SHP77 treated with DMSO at 0.1 percent for 48 hours (cell line): ENCODE measurements around the gene APOA4.

Experiments
- DNase-seq: peaks from one replicate; lab custom pipeline; 2025; lab: John Stamatoyannopoulos, UW

APOA4 gene

GRCh38 chr11:116823031-116823843 lies at the start of gene APOA4:
APOA4 (minus strand) TSS chr11:116823304; CDS start chr11:116823191, 113 bp downstream.
- no peak for DNase-seq

GRCh38 chr11:116871248-116871647 lies 48.1 kb upstream of the APOA4 start:
- no peak for DNase-seq

- no peak for DNase-seq
Measured at GRCh38 chr11:116870054-116870453, 47.0 kb upstream of the APOA4 start.

- no peak for DNase-seq
Measured at GRCh38 chr11:116869610-116870009, 46.5 kb upstream of the APOA4 start.

- no peak for DNase-seq
Measured at GRCh38 chr11:116868066-116868465, 45.0 kb upstream of the APOA4 start.

GRCh38 chr11:116867619-116868018 lies 44.5 kb upstream of the APOA4 start:
- no peak for DNase-seq

GRCh38 chr11:116866804-116867455 lies 43.8 kb upstream of the APOA4 start:
- DNase-seq: no peak

- no peak for DNase-seq
Measured at GRCh38 chr11:116865696-116866095, 42.6 kb upstream of the APOA4 start.

GRCh38 chr11:116864531-116864930 lies 41.4 kb upstream of the APOA4 start:
- DNase-seq: no peak

- no peak for DNase-seq
Measured at GRCh38 chr11:116862951-116863350, 39.8 kb upstream of the APOA4 start.

GRCh38 chr11:116862185-116862584 lies 39.1 kb upstream of the APOA4 start:
- DNase-seq: no peak

- no peak for DNase-seq
Measured at GRCh38 chr11:116861539-116861938, 38.4 kb upstream of the APOA4 start.

- no peak for DNase-seq
Measured at GRCh38 chr11:116860303-116860702, 37.2 kb upstream of the APOA4 start.

GRCh38 chr11:116859175-116859574 lies 36.1 kb upstream of the APOA4 start:
- DNase-seq: no peak

- DNase-seq: no peak
Measured at GRCh38 chr11:116857936-116858335, 34.8 kb upstream of the APOA4 start.

GRCh38 chr11:116857316-116857715 lies 34.2 kb upstream of the APOA4 start:
- no peak for DNase-seq

- no peak for DNase-seq
Measured at GRCh38 chr11:116856423-116856822, 33.3 kb upstream of the APOA4 start.

GRCh38 chr11:116855413-116855812 lies 32.3 kb upstream of the APOA4 start:
- no peak for DNase-seq

- no peak for DNase-seq
Measured at GRCh38 chr11:116853461-116854073, 30.5 kb upstream of the APOA4 start.

GRCh38 chr11:116852261-116853031 lies 29.3 kb upstream of the APOA4 start:
- no peak for DNase-seq

GRCh38 chr11:116851626-116852025 lies 28.5 kb upstream of the APOA4 start:
- DNase-seq: no peak

- no peak for DNase-seq
Measured at GRCh38 chr11:116849486-116849885, 26.4 kb upstream of the APOA4 start.
